BLaER1 (cell line): ENCODE measurements around the gene POLR1D.

Experiments used
- H3K27ac ChIP-seq: shearing (Covaris generic); formaldehyde crosslinking; 2 replicates; pipeline ENCODE4 v1.8.1; 2022
- H3K27me3 ChIP-seq: shearing (Covaris generic); formaldehyde crosslinking; 2 replicates; pipeline ENCODE4 v1.8.1; 2022
- H3K36me3 ChIP-seq: shearing (Covaris generic); formaldehyde crosslinking; 2 replicates; pipeline ENCODE4 v1.8.1; 2022
- H3K4me1 ChIP-seq: shearing (Covaris generic); formaldehyde crosslinking; 2 replicates; pipeline ENCODE4 v1.8.1; 2022
- H3K4me2 ChIP-seq: shearing (Covaris generic); formaldehyde crosslinking; 2 replicates; pipeline ENCODE4 v1.8.1; 2022
- H3K4me3 ChIP-seq: shearing (Covaris generic); formaldehyde crosslinking; 2 replicates; pipeline ENCODE4 v1.8.1; 2022
- H3K9ac ChIP-seq: shearing (Covaris generic); formaldehyde crosslinking; 2 replicates; pipeline ENCODE4 v1.8.1; 2022
- H3K9me3 ChIP-seq: shearing (Covaris generic); formaldehyde crosslinking; 2 replicates; pipeline ENCODE4 v1.8.1; 2022
- H4K20me1 ChIP-seq: shearing (Covaris generic); formaldehyde crosslinking; 2 replicates; pipeline ENCODE4 v1.8.1; 2022
- Cebpa-rat ChIP-seq: shearing (Covaris generic); IDR thresholded peaks from 2 replicates; pipeline ENCODE4 v1.8.1; 2022

POLR1D gene

DNA sequence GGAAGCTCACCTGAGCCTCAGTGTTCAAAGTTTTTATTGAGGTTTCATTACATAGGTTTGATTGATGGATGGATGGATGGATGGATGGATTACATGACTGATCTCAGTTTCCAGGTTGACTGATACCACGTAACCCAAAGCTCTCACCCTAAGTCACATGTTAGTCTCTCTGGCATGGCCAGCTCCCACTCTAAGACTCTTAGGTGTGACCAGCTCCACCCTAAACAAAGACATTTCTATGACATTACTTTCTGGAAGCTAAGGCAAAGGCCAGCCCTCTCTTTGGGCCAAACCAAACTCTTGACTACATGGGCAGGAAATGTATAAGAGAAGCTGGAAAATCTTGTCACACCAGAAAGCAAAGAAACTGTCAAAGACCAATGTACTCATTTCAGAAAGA is 28.6 kb downstream of the POLR1D start:
- H3K27ac ChIP-seq, result no peak overlapping the region
- H4K20me1 ChIP-seq, result peaks cover 29% of the 10 kb centered on the region
- no peaks in the 10 kb centered on the region; the same call in 1 of the 2 replicates for H3K4me1 ChIP-seq
- H3K9ac ChIP-seq, result no peak overlapping the region
- TF ChIP-seq Cebpa-rat, result no peak
- peaks cover 39% of the 10 kb centered on the region for H3K9me3 ChIP-seq
- peaks cover 69% of the 10 kb centered on the region for H3K36me3 ChIP-seq
- H3K4me3 ChIP-seq, result peak overlapping the region; percentile 35; the same call in 1 of the 2 replicates
- H3K27me3 ChIP-seq, result no peaks in the 10 kb centered on the region
- no peak overlapping the region for H3K4me2 ChIP-seq

DNA sequence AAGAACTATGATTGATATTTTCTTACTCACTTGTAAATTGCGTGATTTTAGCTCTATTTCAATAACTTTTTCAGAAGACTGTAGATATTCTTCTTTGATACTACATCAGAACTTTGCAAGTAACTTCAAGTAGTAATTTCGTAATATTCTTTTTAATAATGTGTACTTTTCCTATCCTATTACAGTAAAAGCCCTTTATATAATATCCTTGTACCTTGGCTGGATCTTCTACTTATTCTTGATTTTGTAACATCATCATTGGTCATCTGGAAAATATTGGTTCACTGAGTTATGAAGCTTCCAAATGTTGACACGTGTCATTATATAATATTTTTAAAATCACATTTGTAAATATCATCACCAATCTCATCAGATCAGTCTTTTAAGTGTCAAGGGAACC is 32.4 kb downstream of the POLR1D start:
- Histone ChIP-seq H3K4me3 (no peak overlapping the region), H3K27ac (no peak overlapping the region), H3K36me3 (peaks cover 76% of the 10 kb centered on the region), H3K4me1 (no peaks in the 10 kb centered on the region), H3K9ac (no peak overlapping the region), H3K4me2 (no peak overlapping the region), H3K27me3 (no peaks in the 10 kb centered on the region), H3K9me3 (peaks cover 20% of the 10 kb centered on the region), H4K20me1 (peaks cover 56% of the 10 kb centered on the region)
- TF ChIP-seq Cebpa-rat, result no peak

DNA sequence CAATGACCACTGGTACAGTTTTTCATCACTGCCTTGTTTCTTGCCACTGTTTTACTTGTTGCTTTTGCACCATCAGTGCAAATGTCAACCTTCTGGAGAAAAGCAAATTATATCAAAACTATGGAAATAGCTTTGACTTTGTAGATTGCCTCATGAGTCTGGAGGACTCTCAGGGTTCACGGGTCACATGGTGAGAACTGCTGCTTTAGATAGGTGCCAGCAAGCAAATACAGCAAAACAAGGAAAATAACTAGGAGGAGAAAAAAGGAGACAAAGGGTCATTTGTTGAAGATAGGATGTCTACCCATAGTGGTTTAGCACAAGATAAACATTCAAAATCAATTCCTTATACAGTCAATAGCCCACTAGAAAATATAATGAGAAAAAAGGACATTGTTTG is 33.1 kb downstream of the POLR1D start:
- peaks cover 64% of the 10 kb centered on the region for H4K20me1 ChIP-seq
- H3K4me2 ChIP-seq, result no peak overlapping the region
- H3K36me3 ChIP-seq, result peaks cover 75% of the 10 kb centered on the region
- peaks cover 12% of the 10 kb centered on the region for H3K9me3 ChIP-seq
- no peak overlapping the region for H3K4me3 ChIP-seq
- H3K27me3 ChIP-seq, result no peaks in the 10 kb centered on the region
- no peak overlapping the region for H3K27ac ChIP-seq
- no peak for TF ChIP-seq Cebpa-rat
- H3K4me1 ChIP-seq, result no peaks in the 10 kb centered on the region
- no peak overlapping the region for H3K9ac ChIP-seq

DNA sequence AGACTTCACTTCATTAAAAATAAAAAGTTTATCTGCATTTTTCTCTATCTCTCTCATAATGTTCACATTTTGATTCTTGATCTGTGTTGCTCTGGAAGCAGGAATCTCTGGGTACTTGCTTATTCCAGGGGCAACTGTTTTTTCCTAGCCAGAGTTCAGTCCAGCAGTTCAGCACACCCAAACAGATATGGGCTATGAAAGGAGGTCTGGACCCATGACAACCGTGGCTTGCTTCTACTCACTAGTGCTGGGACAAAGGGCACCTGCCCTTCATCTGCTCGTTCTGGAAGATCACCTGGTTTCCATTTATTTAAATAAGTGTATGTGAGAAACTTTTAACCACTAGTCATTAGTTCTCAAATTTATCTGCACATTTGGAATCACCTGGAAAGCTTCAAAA is 36.0 kb downstream of the POLR1D start:
- H3K4me3 ChIP-seq, result no peak overlapping the region
- peaks cover 85% of the 10 kb centered on the region for H4K20me1 ChIP-seq
- no peaks in the 10 kb centered on the region for H3K9me3 ChIP-seq
- H3K36me3 ChIP-seq, result peaks cover 67% of the 10 kb centered on the region
- no peak overlapping the region for H3K4me2 ChIP-seq
- H3K4me1 ChIP-seq, result no peaks in the 10 kb centered on the region
- H3K9ac ChIP-seq, result no peak overlapping the region
- no peak overlapping the region for H3K27ac ChIP-seq
- H3K27me3 ChIP-seq, result no peaks in the 10 kb centered on the region
- TF ChIP-seq Cebpa-rat, result no peak

DNA sequence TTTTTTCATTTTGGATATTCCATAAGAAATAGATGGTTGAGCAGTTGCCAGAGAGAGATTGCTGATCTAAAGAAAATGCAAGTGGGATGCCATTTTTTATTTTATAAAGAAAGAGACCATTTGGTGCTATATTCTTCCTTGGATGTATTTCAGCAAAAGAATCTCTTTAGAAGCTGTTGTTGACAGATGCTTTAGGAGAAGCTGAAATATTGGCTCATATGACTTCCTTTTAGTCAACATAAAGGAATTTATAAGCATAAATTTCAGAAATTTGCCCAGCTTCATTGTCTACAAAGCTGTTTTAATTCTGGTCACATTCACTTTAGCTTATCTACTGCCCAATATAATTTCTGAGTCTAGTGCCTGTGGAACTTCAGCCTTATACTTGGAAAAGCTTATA is 36.9 kb downstream of the POLR1D start:
- Histone ChIP-seq H4K20me1 (peaks cover 93% of the 10 kb centered on the region), H3K4me3 (no peak overlapping the region), H3K27me3 (no peaks in the 10 kb centered on the region), H3K4me1 (no peaks in the 10 kb centered on the region), H3K27ac (no peak overlapping the region), H3K9ac (no peak overlapping the region), H3K36me3 (peaks cover 59% of the 10 kb centered on the region), H3K9me3 (no peaks in the 10 kb centered on the region), H3K4me2 (no peak overlapping the region)
- no peak for TF ChIP-seq Cebpa-rat

DNA sequence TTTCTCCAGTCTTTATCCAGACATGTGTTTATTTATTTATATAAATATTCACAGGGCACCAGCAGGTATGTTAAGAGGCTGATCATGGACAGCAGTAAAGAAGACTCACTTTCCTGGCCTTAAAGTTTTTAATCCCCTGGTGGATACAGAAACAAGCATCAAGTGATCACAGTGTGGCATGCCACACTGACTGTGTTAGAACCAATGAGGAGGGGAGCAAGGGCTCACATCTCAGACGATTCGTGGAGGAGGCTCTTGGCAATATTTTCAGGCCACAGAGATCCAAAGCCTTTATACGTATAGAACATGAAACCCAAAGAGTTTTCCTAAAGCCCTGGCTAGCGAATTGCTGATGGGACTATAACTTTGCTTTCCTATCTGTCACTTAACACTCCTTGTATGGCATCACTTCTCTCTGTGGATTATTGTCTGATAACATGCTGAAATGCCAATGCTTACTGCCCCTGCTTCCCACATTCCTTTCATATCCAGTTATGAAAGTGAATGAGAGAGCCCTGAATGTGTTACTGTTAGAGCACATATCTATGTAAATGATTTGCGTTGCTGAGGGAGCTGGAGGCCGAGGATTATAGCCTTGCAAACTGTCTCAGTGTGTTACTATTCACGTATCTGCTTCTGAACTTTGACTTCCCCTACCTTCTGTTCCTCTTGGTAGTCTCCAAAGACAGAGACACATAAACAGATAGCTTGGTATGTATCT is 37.6 kb downstream of the POLR1D start:
- Histone ChIP-seq H3K36me3 (peaks cover 65% of the 10 kb centered on the region), H3K27me3 (no peaks in the 10 kb centered on the region), H3K4me3 (no peak overlapping the region), H3K4me2 (no peak overlapping the region), H3K9me3 (no peaks in the 10 kb centered on the region), H3K9ac (no peak overlapping the region), H4K20me1 (peaks cover 98% of the 10 kb centered on the region), H3K27ac (no peak overlapping the region), H3K4me1 (no peaks in the 10 kb centered on the region)
- TF ChIP-seq Cebpa-rat, result no peak

DNA sequence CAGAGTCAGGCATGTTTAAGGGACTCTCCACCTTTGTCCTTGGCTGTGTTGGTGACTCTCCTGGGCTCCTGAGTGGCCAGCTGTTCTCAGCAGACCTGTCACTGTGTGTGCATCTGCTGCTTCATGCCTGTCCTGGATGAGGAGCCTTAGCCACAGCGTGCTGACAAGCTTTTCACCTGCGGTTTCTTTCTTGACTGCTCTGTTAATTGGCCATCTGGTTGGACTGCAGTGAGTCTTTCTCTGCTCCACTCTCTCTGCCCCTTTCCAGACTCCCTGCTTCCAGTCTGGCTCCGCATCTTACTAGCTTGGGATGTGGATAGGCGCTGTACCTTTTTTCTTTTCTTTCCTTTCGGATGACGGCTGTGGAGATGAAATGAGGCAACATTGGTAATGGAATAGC is 38.8 kb downstream of the POLR1D start:
- Histone ChIP-seq H3K27ac (no peak overlapping the region), H3K4me3 (no peak overlapping the region), H3K9ac (no peak overlapping the region), H3K4me1 (no peaks in the 10 kb centered on the region), H3K27me3 (no peaks in the 10 kb centered on the region), H3K9me3 (no peaks in the 10 kb centered on the region), H4K20me1 (peaks cover 94% of the 10 kb centered on the region), H3K4me2 (no peak overlapping the region), H3K36me3 (peaks cover 67% of the 10 kb centered on the region)
- TF ChIP-seq Cebpa-rat, result no peak

DNA sequence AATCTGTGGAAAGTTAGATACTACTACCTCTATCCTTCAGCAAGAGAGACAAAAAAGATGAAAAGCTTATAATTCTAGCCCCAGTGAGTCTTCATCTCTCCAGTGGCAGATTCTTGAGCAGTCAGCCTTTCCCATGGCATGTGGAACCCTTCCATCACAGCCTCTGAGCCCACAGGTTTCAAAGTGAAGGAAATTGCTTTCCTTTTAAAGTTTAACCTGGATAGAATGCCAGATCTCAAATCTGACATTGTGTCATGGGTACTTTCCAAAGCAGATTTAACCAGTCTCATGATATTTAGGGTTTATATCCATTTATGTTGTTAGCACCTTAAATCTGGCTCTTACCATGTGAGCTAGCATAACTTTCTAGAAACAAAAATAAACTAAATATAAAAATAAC is 39.3 kb downstream of the POLR1D start:
- no peak for TF ChIP-seq Cebpa-rat
- Histone ChIP-seq H3K4me3 (no peak overlapping the region), H4K20me1 (peaks cover 94% of the 10 kb centered on the region), H3K27ac (no peak overlapping the region), H3K36me3 (peaks cover 72% of the 10 kb centered on the region), H3K4me2 (no peak overlapping the region), H3K27me3 (no peaks in the 10 kb centered on the region), H3K9ac (no peak overlapping the region), H3K9me3 (no peaks in the 10 kb centered on the region), H3K4me1 (0 out of 2 replicates have a peak, but pooled peaks cover 4% of the 10 kb centered on the region)

DNA sequence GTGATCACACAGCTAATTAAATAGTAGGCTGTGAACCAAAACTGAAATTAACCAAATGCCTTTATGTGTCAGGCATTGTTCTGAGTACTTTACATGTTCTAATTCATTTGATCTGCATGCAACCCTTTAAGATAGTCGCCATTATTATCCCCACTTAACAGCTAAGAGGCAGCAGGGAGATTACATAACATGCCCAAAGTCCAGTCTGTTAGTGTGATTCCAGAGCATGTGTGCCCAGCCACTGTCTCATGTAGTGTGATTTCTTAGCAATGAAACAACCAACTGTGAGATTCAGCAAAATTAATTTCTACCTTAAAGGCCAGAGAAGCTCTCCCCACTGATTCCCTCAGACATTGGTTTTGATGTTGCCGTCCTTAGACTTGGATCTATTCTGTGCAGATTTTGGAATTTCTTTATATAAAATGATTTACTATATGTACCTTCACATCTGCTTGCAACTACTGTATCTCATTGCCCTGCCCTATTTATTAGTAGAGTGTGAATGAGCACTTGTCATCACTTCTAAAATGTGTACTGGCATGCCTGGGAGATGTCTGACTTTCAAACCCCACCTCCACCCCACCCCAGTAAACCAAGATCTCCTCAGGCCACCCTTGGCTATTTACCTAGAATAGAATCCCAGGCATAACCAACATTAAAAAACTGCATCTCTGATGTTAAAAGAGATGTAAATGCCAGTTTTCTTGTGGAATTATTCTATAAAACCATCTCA is 41.2 kb downstream of the POLR1D start:
- Histone ChIP-seq H3K9me3 (no peaks in the 10 kb centered on the region), H3K4me3 (no peak overlapping the region), H3K36me3 (peaks cover 71% of the 10 kb centered on the region), H3K4me2 (no peak overlapping the region), H3K4me1 (0 out of 2 replicates have a peak, but pooled peaks cover 4% of the 10 kb centered on the region), H4K20me1 (peaks cover 77% of the 10 kb centered on the region), H3K27me3 (no peaks in the 10 kb centered on the region), H3K27ac (no peak overlapping the region), H3K9ac (no peak overlapping the region)
- TF ChIP-seq Cebpa-rat, result no peak

DNA sequence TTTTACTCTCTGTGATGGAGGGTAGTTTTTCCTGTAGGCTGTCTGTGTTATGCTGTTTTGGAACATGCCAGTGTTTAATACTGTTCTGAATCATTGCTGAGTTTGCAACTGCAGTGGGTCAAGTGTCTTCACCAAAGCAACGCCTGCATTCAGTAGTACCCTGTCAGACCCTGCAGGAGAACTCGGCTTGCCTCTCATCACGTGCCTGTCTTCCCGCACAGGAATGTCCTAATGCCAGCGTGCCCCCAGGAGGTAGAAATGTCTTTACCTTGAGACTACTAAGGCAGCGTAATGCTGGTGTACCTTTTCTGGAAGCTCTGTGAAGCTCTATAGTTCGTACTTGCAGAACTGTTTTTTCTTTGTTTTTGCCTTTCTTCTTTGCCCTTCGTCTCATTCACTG is 42.3 kb downstream of the POLR1D start:
- Histone ChIP-seq H3K9ac (no peak overlapping the region), H3K36me3 (peaks cover 72% of the 10 kb centered on the region), H3K27ac (no peak overlapping the region), H3K27me3 (no peaks in the 10 kb centered on the region), H3K9me3 (no peaks in the 10 kb centered on the region), H4K20me1 (peaks cover 67% of the 10 kb centered on the region), H3K4me3 (no peak overlapping the region), H3K4me1 (0 out of 2 replicates have a peak, but pooled peaks cover 4% of the 10 kb centered on the region), H3K4me2 (no peak overlapping the region)
- TF ChIP-seq Cebpa-rat, result no peak
